Activated CD4-positive, alpha-beta T cell treated with anti-CD3 and anti-CD28 coated beads, Interleukin-2, amount 50 U/mL, for 16 hours (primary cell): ENCODE results near the gene CTDSPL.

Source experiments
- DNase-seq: peaks from one replicate; pipeline ENCODE4 v3.0.0-alpha.2; 2020

CTDSPL gene

GRCh38 chr3:38005076-38006020 lies 143.7 kb downstream of the CTDSPL start:
- DNase-seq, result no peak

- no peak for DNase-seq
Measured at GRCh38 chr3:38006031-38006430, 144.4 kb downstream of the CTDSPL start.

GRCh38 chr3:38006445-38006995 lies 144.8 kb downstream of the CTDSPL start:
- DNase-seq, result no peak

GRCh38 chr3:38007754-38008090 lies 146.0 kb downstream of the CTDSPL start:
- DNase-seq, result no peak

DNA sequence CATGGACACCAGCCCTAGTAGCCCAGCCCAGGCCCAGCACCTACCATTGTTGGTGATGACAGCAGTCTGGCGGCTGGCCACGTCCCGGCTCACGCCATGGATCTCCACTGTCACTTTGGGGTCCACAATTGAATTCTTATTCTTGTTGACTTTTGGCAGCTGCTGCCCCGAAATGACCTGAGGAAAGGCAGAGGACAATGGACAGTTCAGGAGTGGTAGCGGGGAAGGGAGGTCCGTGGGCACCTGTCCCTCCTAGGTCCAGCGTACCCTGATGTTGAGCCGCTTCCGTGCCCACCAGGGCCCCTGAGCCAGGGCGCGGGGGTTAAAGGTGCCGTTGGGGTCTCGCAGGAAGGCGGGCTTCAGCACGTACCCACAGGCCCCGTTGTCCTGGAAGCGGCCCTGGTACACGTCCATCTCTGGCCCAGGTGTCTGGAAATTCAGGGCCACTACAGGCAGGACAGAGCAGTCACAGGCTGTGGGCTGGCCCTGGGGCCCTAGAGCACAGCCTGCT lies 146.6 kb downstream of the CTDSPL start:
- no peak for DNase-seq

DNA sequence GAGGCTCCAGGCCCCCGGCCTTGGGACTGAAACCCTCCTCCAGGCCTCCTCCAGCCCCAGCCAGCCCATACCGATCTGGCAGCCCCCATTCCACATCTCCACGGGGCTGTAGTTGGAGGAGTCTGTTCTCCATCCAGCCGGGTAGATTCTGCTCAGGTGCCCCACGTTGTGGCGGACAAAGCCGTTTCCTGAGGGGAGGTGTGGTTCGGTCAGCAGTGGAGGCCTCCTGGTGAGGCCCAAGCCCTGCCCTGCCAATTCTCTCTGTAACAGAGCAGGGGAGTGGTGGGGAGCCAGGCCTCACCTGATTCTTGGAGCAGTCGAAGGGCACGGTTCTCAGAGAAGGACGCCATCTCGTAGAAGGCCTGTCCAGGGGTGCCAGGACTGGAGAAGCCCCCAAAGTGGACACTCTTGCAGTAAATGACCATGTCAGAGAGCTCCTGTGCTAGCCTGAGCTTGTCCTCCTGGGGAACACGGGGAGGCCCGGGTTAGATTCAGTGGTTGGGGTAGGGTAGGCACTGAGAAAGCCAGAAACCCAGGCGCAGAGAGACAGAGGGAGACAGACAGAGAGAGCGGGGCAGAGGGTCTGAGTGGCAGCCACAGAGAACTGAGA lies 147.4 kb downstream of the CTDSPL start:
- no peak for DNase-seq

GRCh38 chr3:38009807-38010591 lies 148.3 kb downstream of the CTDSPL start:
- DNase-seq, result no peak

- DNase-seq, result no peak
Measured at GRCh38 chr3:38011111-38011510, 149.4 kb downstream of the CTDSPL start.

GRCh38 chr3:38015485-38015884 lies 153.8 kb downstream of the CTDSPL start:
- DNase-seq, result no peak

DNA sequence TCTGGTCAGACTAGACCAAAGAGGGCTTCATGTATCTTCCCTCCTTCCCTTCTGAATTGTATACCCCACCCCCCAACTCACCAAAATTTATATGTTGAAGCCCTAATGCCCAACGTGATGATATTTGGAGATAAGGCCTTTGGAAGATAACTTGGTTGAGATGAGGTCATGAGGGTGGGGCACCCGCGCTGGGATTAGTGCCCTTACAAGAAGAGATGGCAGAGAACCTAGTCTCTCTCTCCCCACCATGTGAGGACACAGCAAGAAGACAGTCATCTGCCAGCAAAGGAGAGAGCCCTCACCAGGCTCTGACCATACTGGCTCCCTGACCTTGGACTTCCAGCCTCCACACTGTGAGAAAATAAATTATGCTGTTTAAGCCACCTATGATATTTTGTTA lies 154.3 kb downstream of the CTDSPL start:
- DNase-seq, result no peak

DNA sequence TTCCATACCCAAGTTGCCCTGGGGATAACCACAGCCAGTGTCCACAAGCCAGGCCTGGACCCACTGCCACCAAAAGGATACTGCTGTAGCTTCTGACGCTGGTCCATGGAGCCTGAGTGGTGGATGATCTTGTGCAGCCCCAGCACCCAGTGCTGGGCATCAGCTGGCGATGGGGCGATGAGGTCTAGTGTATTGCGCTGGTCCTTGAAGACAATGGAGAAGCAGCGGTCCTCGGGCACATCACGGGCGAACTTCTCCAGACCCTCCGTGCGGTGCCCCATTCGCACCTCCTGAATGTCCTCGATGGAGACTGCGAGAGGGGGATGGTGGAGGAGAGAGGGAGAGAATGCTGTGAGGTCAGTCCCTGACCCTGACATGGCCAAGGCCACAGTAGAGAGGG lies 154.7 kb downstream of the CTDSPL start:
- no peak for DNase-seq

DNA sequence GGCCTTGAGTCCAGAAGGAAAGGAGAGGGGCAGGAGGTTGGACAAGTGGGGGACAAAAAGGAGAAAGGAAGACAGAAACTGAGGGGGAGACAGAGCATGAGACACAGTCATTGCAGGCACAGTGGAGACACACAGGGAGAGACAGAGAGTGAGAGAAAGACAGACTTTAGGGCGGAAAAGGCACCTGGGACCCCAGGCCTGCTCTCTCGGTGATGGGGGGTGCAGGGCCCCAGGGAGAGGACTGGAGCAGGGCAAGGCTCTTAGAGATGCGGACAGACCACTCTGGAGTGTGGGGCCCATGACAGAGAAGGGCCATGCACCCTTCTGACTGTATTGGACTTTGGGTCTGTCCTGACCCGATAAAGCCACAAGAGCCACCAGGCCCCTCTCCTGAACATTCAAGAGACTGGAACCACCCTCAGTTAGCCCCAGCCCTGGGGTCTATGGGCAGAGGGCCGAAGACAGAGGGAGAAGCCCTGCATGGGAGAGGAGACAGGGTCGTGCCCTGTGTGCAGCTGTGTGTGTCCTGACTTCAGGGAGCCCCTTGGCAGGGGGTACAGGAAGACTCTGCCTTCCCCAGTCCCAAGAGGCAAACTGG lies 155.3 kb downstream of the CTDSPL start:
- no peak for DNase-seq

- DNase-seq, result no peak
Measured at GRCh38 chr3:38017445-38018295, 156.0 kb downstream of the CTDSPL start.

- no peak for DNase-seq
Measured at GRCh38 chr3:38018296-38019266, 156.9 kb downstream of the CTDSPL start.

- no peak for DNase-seq
Measured at GRCh38 chr3:38019658-38020341, 158.1 kb downstream of the CTDSPL start.

DNA sequence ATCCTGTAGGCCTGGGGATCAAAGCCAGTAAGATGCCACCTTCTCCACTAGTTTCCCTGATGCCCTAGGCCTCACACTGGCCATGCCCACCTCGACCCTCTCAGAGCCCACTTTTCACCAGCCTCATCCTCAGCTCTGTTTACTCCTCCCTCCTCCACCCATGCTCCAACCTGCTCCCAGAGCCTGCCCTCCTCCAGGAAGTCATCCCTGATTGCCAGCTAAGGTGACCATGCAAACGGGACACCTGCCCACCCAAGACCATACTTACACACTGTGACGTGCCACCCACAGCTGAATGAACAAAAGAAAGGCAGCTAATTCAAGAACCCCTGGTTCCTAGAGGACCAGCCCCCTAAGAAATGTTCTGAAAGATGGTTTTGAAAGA lies 158.7 kb downstream of the CTDSPL start:
- no peak for DNase-seq

DNA sequence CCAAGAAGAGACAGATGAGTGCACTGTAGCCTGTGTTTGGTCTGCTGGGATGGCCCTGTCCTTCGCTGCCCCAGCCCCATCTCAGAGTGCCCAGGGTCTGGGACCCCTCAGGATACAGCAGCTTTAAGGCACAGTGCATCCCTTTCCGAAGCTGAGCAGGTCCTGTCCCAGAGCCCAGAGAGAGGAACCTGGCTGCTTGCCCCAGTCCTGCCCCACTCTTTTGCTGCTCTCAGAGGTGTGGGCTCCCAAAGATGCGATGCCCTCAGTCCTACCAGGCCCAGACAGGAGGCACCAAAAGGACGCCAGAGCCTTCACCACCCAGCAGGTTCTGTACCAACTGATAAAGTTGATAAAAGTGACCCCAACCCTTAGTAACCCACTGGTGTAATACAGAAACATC lies 159.5 kb downstream of the CTDSPL start:
- DNase-seq, result no peak

DNA sequence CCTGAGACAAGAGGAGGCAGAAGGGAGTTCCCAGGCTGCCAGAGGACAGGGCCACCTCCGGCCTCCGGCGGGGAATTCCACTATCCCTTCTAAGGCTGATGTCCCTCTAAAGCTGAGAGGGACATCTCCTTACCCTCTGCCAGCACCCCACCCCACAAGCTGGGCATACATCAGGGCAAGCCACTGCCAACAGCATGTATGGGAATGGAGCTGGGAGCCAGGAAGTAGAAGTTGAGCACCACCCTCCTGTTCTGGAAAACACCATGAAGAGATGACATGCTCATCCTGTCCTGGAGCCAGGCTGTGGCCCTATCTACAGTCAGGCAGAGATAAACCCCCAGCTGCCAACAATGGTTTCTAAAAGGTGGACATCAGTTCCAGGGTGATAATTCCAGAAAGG lies 160.6 kb downstream of the CTDSPL start:
- no peak for DNase-seq

- DNase-seq, result no peak
Measured at GRCh38 chr3:38022896-38023709, 161.4 kb downstream of the CTDSPL start.
